TTC549 (cell line): ENCODE results near the gene ZFYVE27.

Source experiments
- FAIRE-seq: peaks from 2 replicates; lab custom pipeline; 2012; peaks lifted over from hg19 to GRCh38; lab: Jason Lieb, UNC

Gene ZFYVE27

GRCh38 chr10:97791824-97792721, 55.1 kb downstream of the ZFYVE27 start:
- no peak for FAIRE-seq

- FAIRE-seq = no peak
Observed at GRCh38 chr10:97795886-97796285, 59.0 kb downstream of the ZFYVE27 start.

- no peak for FAIRE-seq
Observed at GRCh38 chr10:97796651-97797050, 59.7 kb downstream of the ZFYVE27 start.

- no peak for FAIRE-seq
Observed at GRCh38 chr10:97798958-97799610, 62.2 kb downstream of the ZFYVE27 start.

GRCh38 chr10:97800474-97800873, 63.5 kb downstream of the ZFYVE27 start:
- no peak for FAIRE-seq

GRCh38 chr10:97801422-97801821, 64.5 kb downstream of the ZFYVE27 start:
- FAIRE-seq = no peak

- FAIRE-seq = no peak
Observed at GRCh38 chr10:97805096-97805884, 68.4 kb downstream of the ZFYVE27 start.

- FAIRE-seq = no peak
Observed at GRCh38 chr10:97805949-97806348, 69.0 kb downstream of the ZFYVE27 start.

GRCh38 chr10:97810446-97810845, 73.5 kb downstream of the ZFYVE27 start:
- no peak for FAIRE-seq
